Osteoblast (primary cell): Measurements from ENCODE around the gene MATN4. TPM values are rescaled to one million over a fixed set of nuclear protein-coding genes. Genes with fewer than 3 reads are reported as not detected.

Experiments
- DNase-seq: peaks from one replicate; pipeline ENCODE4 v3.0.0; 2011; ENCODE audit warnings: low spot score, mixed read lengths; ENCODE audit not compliant: insufficient read length; ENCODE audit errors: missing footprints
- H2AFZ ChIP-seq: 2 replicates; pipeline ENCODE4 v1.6.0; 2011; ENCODE audit warnings: mild to moderate bottlenecking, low read length
- H3K27ac ChIP-seq: 2 replicates; pipeline ENCODE4 v1.5.1; 2011; ENCODE audit warnings: mild to moderate bottlenecking, low read depth, low read length, moderate library complexity
- H3K27me3 ChIP-seq: 2 replicates; pipeline ENCODE4 v1.6.0; 2012; ENCODE audit warnings: mild to moderate bottlenecking, control low read depth, inconsistent platforms, low read length, moderate library complexity; ENCODE audit not compliant: insufficient read depth
- H3K36me3 ChIP-seq: 2 replicates; pipeline ENCODE4 v1.5.1; 2011; ENCODE audit warnings: mild to moderate bottlenecking, low read length, control low read depth, moderate library complexity; ENCODE audit not compliant: insufficient read depth
- H3K4me1 ChIP-seq: 2 replicates; pipeline ENCODE4 v1.5.1; 2011; ENCODE audit warnings: mild to moderate bottlenecking, low read length, control low read depth, moderate library complexity; ENCODE audit not compliant: insufficient read depth
- H3K4me2 ChIP-seq: 2 replicates; pipeline ENCODE4 v1.6.0; 2011; ENCODE audit warnings: mild to moderate bottlenecking, low read length; ENCODE audit not compliant: insufficient read depth
- H3K4me3 ChIP-seq: fragments of 200-600 bp; sonication (generic); 3 replicates; pipeline ENCODE4 v1.5.1; 2012; ENCODE audit warnings: mild to moderate bottlenecking, low read length, inconsistent platforms; ENCODE audit not compliant: insufficient read depth
- H3K79me2 ChIP-seq: 2 replicates; pipeline ENCODE4 v1.6.0; 2012; ENCODE audit warnings: mild to moderate bottlenecking, low read length, control low read depth, inconsistent platforms; ENCODE audit not compliant: insufficient read depth
- H3K9me3 ChIP-seq: 2 replicates; pipeline ENCODE4 v1.5.1; 2011; ENCODE audit warnings: low read depth, low read length, control low read depth
- H4K20me1 ChIP-seq: 2 replicates; pipeline ENCODE4 v1.6.0; 2012; ENCODE audit warnings: mild to moderate bottlenecking, low read length, control low read depth; ENCODE audit not compliant: insufficient read depth
- CTCF ChIP-seq: IDR thresholded peaks from 2 replicates; pipeline ENCODE4 v1.5.1; 2011; ENCODE audit warnings: mild to moderate bottlenecking, low read depth, low read length, moderate library complexity; ENCODE audit errors: extremely low read depth
- total RNA-seq: library from RNA; depleted of rRNA; stranded (reverse); fragments of >200 nt; gene quantifications from 2 replicates; pipeline ENCODE4 v1.2.3, GENCODE V29; 2012

MATN4 gene
- total RNA-seq, 1 donor, result under 0.01 TPM

GRCh38 chr20:45248609-45249008 is 59.5 kb downstream of the MATN4 start:
- Histone ChIP-seq H3K27ac (no peak overlapping the region), H3K4me1 (no peaks in the 10 kb centered on the region), H3K36me3 (no peaks in the 10 kb centered on the region), H3K79me2 (no peaks in the 10 kb centered on the region), H3K27me3 (peaks cover 34% of the 10 kb centered on the region), H3K4me2 (no peak overlapping the region), H3K9me3 (no peaks in the 10 kb centered on the region), H3K4me3 (no peak overlapping the region), H4K20me1 (no peaks in the 10 kb centered on the region), H2AFZ (no peak overlapping the region)
- TF ChIP-seq CTCF, result no peak
- no peak for DNase-seq

DNA sequence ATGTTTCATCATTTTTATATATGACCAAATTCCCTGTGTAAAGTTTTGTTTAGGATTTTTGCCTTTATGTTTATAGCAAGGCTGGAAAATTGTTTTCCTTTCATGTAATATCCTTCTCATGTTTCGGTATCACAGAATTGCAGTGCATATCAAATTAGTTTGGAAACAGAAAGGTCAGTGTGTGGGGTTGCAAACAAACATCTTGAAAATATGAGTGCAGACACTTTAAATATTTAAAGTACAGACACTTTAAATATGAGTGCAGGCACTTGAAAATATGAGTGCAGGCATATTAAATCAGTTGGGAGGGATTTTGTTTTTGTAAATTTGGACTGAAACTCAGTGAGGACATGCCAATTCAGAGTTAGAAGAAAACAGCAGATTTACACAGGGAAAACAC is 60.2 kb downstream of the MATN4 start:
- no peaks in the 10 kb centered on the region for H4K20me1 ChIP-seq
- H3K27me3 ChIP-seq, result peaks cover 31% of the 10 kb centered on the region
- no peak for TF ChIP-seq CTCF
- H3K79me2 ChIP-seq, result no peaks in the 10 kb centered on the region
- no peak overlapping the region for H3K4me3 ChIP-seq
- DNase-seq, result no peak
- no peak overlapping the region for H3K27ac ChIP-seq
- no peak overlapping the region for H2AFZ ChIP-seq
- no peaks in the 10 kb centered on the region for H3K36me3 ChIP-seq
- H3K4me1 ChIP-seq, result no peaks in the 10 kb centered on the region
- H3K4me2 ChIP-seq, result no peak overlapping the region
- H3K9me3 ChIP-seq, result no peaks in the 10 kb centered on the region

DNA sequence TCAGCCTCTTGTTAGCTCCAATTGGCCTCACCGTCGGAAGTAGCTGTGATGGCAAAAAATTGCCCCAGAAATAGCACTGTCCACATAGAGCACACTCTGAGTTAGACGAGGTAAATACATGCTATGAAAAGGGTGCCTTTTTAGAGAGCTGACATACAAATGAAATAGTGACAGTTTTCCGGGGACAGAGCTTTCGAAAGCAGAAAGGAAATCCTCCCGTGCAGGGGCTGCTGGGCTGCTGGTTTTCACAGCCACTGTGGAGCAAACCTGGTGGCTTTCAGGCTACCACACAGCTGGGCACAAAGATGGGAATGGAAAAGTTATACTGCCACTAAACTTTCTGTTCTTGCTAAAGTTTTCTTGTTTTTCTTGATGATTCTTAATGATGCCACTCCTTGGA is 62.0 kb downstream of the MATN4 start:
- H3K27me3 ChIP-seq, result peaks cover 35% of the 10 kb centered on the region
- no peaks in the 10 kb centered on the region for H3K36me3 ChIP-seq
- no peaks in the 10 kb centered on the region for H3K4me1 ChIP-seq
- H3K9me3 ChIP-seq, result no peaks in the 10 kb centered on the region
- H3K27ac ChIP-seq, result no peak overlapping the region
- no peaks in the 10 kb centered on the region for H3K79me2 ChIP-seq
- H3K4me2 ChIP-seq, result no peak overlapping the region
- H3K4me3 ChIP-seq, result no peak overlapping the region
- TF ChIP-seq CTCF, result no peak
- no peaks in the 10 kb centered on the region for H4K20me1 ChIP-seq
- no peak overlapping the region for H2AFZ ChIP-seq
- DNase-seq, result no peak

Other genes with a start within 250 kb of the MATN4 start
- gene KCNS1, start 207.2 kb downstream of the MATN4 start, total RNA-seq, result 0.59 and 1.1 TPM in 2 replicates
- gene WFDC5, start 193.1 kb downstream of the MATN4 start, total RNA-seq, result not detected in 2 replicates
- gene WFDC12, start 183.8 kb downstream of the MATN4 start, total RNA-seq, result not detected in 2 replicates
- not detected in 2 replicates for gene PI3, start 133.4 kb downstream of the MATN4 start, total RNA-seq
- gene SEMG1, start 101.3 kb downstream of the MATN4 start, total RNA-seq, result not detected in 2 replicates
- not detected in 2 replicates for gene SEMG2, start 86.9 kb downstream of the MATN4 start, total RNA-seq
- 1.4 and 2.1 TPM in 2 replicates for gene SLPI, start 53.7 kb downstream of the MATN4 start, total RNA-seq
- not detected in 2 replicates for gene RBPJL, start 1.5 kb downstream of the MATN4 start, total RNA-seq
- 182 and 267 TPM in 2 replicates for gene SDC4, start 40.1 kb upstream of the MATN4 start, total RNA-seq
- gene SYS1, start 54.9 kb upstream of the MATN4 start, total RNA-seq, result 26.5 and 31.8 TPM in 2 replicates
- not detected in 2 replicates for gene TP53TG5, start 70.0 kb upstream of the MATN4 start, total RNA-seq
- 8.7 and 13.0 TPM in 2 replicates for gene DBNDD2, start 100.0 kb upstream of the MATN4 start, total RNA-seq
- gene PIGT, start 107.8 kb upstream of the MATN4 start, total RNA-seq, result 52.8 and 56.6 TPM in 2 replicates
- gene WFDC2, start 161.5 kb upstream of the MATN4 start, total RNA-seq, result not detected in 2 replicates
- gene SPINT3, start 207.3 kb upstream of the MATN4 start, total RNA-seq, result not detected in 2 replicates
- not detected in 2 replicates for gene WFDC6, start 231.2 kb upstream of the MATN4 start, total RNA-seq
- gene EPPIN, start 239.1 kb upstream of the MATN4 start, total RNA-seq, result not detected in 2 replicates